ENCODE data around the gene FAP.

Gene FAP

DNA sequence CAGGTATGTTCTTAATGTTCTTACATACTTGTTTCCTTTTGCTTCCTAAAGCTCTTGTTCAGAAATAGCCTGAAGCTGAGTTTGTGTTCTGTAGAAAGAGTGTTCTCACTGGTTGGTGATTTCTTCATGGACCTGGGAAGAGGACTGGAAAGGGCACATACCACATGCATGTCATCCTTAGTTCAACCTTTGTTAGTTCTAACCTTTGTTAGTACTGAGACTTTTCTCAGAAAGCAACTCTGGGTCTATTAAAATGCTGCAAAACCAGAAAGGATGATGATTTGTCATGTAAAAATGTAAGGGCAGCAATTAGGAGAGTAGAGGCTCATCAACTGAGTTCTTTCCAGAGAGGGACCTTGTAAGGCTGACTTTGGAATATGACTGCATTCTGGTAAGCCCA, 2.5 kb upstream of the FAP start:
- no peak overlapping the region for H3K4me2 ChIP-seq
- TF ChIP-seq Cebpa-rat (IDR thresholded peaks at IDR 0.05): no peak

DNA sequence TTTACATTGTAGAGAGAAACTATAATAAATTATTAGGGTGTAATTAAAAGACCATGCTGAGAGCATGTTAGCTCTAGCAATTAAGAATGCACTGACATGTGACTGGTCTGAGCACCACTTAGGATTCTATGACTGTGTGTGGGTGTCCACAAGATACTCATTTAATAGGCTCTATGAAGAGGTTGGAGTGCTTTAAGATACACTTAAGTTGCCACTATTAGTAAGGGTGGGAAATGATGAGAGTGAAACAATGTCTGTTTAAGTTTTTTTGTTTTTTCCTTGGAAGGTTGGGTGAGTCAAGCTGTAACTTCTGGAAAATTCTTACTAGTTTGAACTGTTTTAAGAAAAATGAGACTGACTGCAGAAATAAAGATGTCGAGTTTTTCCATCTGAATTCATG, 1.8 kb upstream of the FAP start:
- H3K9ac ChIP-seq: no peak overlapping the region

More for the DNA sequence above, 2.5 kb upstream of the FAP start:
- Histone ChIP-seq H3K27me3 (no peaks in the 10 kb centered on the region), H3K27ac (no peak overlapping the region), H3K4me1 (no peaks in the 10 kb centered on the region), H3K9ac (no peak overlapping the region), H3K9me3 (replicated peaks in 1 of 11) (peaks cover 0 to 12% (median 0%) of the 10 kb centered on the region in 11 experiments; a peak in 4 of 22 replicates), H3K4me3 (no peak overlapping the region), H4K20me1 (no peaks in the 10 kb centered on the region), H3K36me3 (no peaks in the 10 kb centered on the region)

GRCh38 chr2:162244541-162245031, 1.3 kb upstream of the FAP start:
- H3K4me1 ChIP-seq: no peaks in the 10 kb centered on the region
- H4K20me1 ChIP-seq: no peaks in the 10 kb centered on the region
- H3K9ac ChIP-seq: no peak overlapping the region
- H3K27me3 ChIP-seq: no peaks in the 10 kb centered on the region
- TF ChIP-seq Cebpa-rat (IDR thresholded peaks at IDR 0.05): no peak
- no peaks in the 10 kb centered on the region for H3K36me3 ChIP-seq
- H3K4me3 ChIP-seq: no peak overlapping the region
- H3K27ac ChIP-seq: no peak overlapping the region
- H3K4me2 ChIP-seq: no peak overlapping the region
- H3K9me3 ChIP-seq (replicated peaks in 1 of 11): peaks cover 0 to under 1% (median 0%) of the 10 kb centered on the region in 11 experiments; a peak in 1 of 22 replicates

More for the DNA sequence above, 1.8 kb upstream of the FAP start:
- H3K4me1 ChIP-seq: no peaks in the 10 kb centered on the region
- no peak overlapping the region for H3K27ac ChIP-seq
- no peaks in the 10 kb centered on the region for H3K36me3 ChIP-seq
- no peak overlapping the region for H3K4me3 ChIP-seq
- no peak for TF ChIP-seq Cebpa-rat (IDR thresholded peaks at IDR 0.05)
- H3K9me3 ChIP-seq (replicated peaks in 1 of 11): peaks cover 0 to 6% (median 0%) of the 10 kb centered on the region in 11 experiments; a peak in 4 of 22 replicates
- H4K20me1 ChIP-seq: no peaks in the 10 kb centered on the region
- H3K27me3 ChIP-seq: no peaks in the 10 kb centered on the region
- H3K4me2 ChIP-seq: no peak overlapping the region

- Histone ChIP-seq H3K4me3 (no peak overlapping the region), H4K20me1 (no peaks in the 10 kb centered on the region), H3K9ac (no peak overlapping the region), H3K9me3 (replicated peaks in 1 of 11) (no peaks in the 10 kb centered on the region), H3K4me2 (no peak overlapping the region), H3K4me1 (no peaks in the 10 kb centered on the region), H3K27ac (no peak overlapping the region), H3K36me3 (no peaks in the 10 kb centered on the region), H3K27me3 (no peaks in the 10 kb centered on the region)
- TF ChIP-seq Cebpa-rat (IDR thresholded peaks at IDR 0.05): no peak
Measured at GRCh38 chr2:162243715-162244114, 470 bp upstream of the FAP start.

GRCh38 chr2:162242586-162243280, 512 bp downstream of the FAP start:
- Histone ChIP-seq H3K4me3 (no peak overlapping the region), H3K4me2 (no peak overlapping the region)

GRCh38 chr2:162241571-162241970, 1.7 kb downstream of the FAP start:
- Histone ChIP-seq H3K4me1 (no peaks in the 10 kb centered on the region), H3K36me3 (no peaks in the 10 kb centered on the region), H3K9me3 (replicated peaks in 1 of 11) (no peaks in the 10 kb centered on the region), H3K27me3 (no peaks in the 10 kb centered on the region), H4K20me1 (no peaks in the 10 kb centered on the region), H3K27ac (no peak overlapping the region), H3K9ac (no peak overlapping the region), H3K4me2 (no peak overlapping the region), H3K4me3 (no peak overlapping the region)
- TF ChIP-seq Cebpa-rat (IDR thresholded peaks at IDR 0.05): no peak

More at GRCh38 chr2:162242586-162243280, 512 bp downstream of the FAP start:
- Histone ChIP-seq H3K36me3 (no peaks in the 10 kb centered on the region), H3K9me3 (replicated peaks in 1 of 11) (no peaks in the 10 kb centered on the region), H3K4me1 (no peaks in the 10 kb centered on the region), H4K20me1 (no peaks in the 10 kb centered on the region), H3K27ac (no peak overlapping the region), H3K9ac (no peak overlapping the region), H3K27me3 (no peaks in the 10 kb centered on the region)
- TF ChIP-seq Cebpa-rat (IDR thresholded peaks at IDR 0.05): no peak

DNA sequence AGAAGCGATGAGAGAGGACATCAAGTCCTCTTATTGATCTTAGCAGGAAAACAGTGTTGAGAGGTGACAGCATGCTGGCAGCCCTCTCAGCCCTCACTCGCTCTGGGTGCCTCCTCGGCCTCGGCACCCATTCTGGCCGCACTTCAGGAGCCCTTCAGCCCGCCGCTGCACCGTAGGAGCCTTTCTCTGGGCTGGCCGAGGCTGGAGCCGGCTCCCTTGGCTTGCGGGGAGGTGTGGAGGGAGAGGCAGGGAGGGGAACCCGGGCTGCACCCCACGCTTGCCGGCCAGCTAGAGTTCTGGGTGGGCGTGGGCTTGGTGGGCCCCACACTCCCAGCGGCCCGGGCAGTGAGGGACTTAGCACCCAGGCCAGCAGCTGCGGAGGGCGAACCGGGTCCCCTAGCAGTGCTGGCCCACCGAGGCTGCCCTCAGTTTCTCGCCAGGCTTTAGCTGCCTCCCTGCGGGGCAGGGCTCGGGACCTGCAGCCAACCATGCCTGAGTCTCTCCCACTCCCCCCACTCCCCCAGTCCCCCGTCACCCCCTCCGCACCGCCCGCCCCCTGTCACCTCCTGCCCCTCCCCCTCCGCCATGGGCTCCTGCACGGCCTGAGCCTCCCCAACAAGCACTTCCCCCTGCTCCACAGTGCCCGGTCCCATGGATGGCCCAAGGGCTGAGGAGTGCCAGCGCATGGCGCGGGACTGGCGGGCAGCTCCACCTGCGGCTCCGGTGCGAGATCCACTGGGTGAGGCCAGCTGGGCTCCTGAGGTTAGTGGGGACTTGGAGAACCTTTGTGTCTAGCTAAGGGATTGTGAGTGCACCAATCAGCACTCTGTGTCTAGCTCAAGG, 8.4 kb downstream of the FAP start:
- no peak overlapping the region for H3K27ac ChIP-seq
- no peak overlapping the region for H3K4me2 ChIP-seq
- TF ChIP-seq Cebpa-rat (IDR thresholded peaks at IDR 0.05): no peak
- H3K9ac ChIP-seq: no peak overlapping the region
- no peaks in the 10 kb centered on the region for H4K20me1 ChIP-seq
- H3K9me3 ChIP-seq (replicated peaks in 1 of 11): peaks cover 0 to 12% (median 6%) of the 10 kb centered on the region in 11 experiments; a peak in 11 of 22 replicates
- H3K36me3 ChIP-seq: no peaks in the 10 kb centered on the region
- no peaks in the 10 kb centered on the region for H3K27me3 ChIP-seq
- peaks cover 0 to 7% (median 0%) of the 10 kb centered on the region in 10 experiments; a peak in 2 of 20 replicates for H3K4me1 ChIP-seq
- H3K4me3 ChIP-seq: no peak overlapping the region

DNA sequence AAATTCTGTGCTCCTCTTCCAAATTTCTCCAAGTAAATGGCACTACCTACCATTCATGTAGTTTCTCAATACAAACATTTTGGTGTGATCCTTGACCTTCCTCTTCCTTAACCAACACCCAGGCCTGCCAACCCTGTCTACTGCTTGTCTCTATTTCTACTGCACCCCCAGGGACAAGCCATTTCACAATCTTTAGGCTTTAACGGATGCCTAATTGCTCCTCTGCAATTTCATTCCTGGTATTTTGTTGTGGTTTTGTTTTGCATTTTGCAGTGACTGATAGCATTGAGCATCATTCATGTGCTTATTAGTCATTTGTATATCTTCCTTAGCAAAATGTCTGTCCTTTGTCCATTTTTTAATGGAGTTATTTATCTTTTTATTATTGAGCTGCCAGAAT, 10.0 kb downstream of the FAP start:
- Histone ChIP-seq H3K4me3 (no peak overlapping the region), H3K9me3 (replicated peaks in 1 of 11) (peaks cover 0 to 12% (median 6%) of the 10 kb centered on the region in 11 experiments; a peak in 11 of 22 replicates), H3K4me2 (peak overlapping the region in 1 of 11 experiments; percentile 4; a peak in 1 of 22 replicates), H3K27me3 (no peaks in the 10 kb centered on the region), H3K9ac (no peak overlapping the region), H3K36me3 (no peaks in the 10 kb centered on the region), H3K4me1 (peaks cover 0 to 7% (median 0%) of the 10 kb centered on the region in 10 experiments; a peak in 2 of 20 replicates), H3K27ac (no peak overlapping the region), H4K20me1 (no peaks in the 10 kb centered on the region)
- TF ChIP-seq Cebpa-rat (IDR thresholded peaks at IDR 0.05): no peak

DNA sequence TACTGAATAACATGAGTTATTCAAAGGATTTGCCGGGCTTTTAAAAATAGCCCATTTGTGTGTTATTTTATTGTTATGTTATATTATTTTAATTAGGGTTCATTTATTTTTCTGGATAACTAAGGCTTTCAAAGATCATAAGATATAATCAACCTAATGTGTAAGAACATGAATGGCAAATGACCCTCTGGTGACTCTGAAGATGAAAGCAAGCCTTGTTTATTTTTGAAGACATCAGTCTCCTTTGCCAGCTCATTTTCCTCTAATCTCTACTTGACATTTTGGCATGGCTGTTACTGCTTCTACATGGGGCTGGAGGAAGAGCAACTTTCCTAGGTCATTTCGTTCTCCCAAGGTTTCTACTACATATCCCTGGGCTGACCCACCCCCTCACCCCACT, 10.6 kb downstream of the FAP start:
- H3K9me3 ChIP-seq (replicated peaks in 1 of 11): peaks cover 0 to 12% (median 6%) of the 10 kb centered on the region in 11 experiments; a peak in 11 of 22 replicates
- no peaks in the 10 kb centered on the region for H3K36me3 ChIP-seq
- H3K27ac ChIP-seq: no peak overlapping the region
- no peak overlapping the region for H3K9ac ChIP-seq
- H3K4me1 ChIP-seq: peaks cover 0 to 7% (median 0%) of the 10 kb centered on the region in 10 experiments; a peak in 2 of 20 replicates
- H4K20me1 ChIP-seq: no peaks in the 10 kb centered on the region
- H3K4me2 ChIP-seq: peak overlapping the region in 1 of 11 experiments; percentile 4; a peak in 1 of 22 replicates
- no peaks in the 10 kb centered on the region for H3K27me3 ChIP-seq
- no peak overlapping the region for H3K4me3 ChIP-seq
- no peak for TF ChIP-seq Cebpa-rat (IDR thresholded peaks at IDR 0.05)
